Lower leg skin (tissue), 4 donors: Measurements from ENCODE around the gene IL36RN. TPM values are rescaled to one million over a fixed set of nuclear protein-coding genes. Genes with fewer than 3 reads are reported as not detected.
A peak's percentile ranks its signal among the peaks of the same experiment; 100 is the strongest.

Experiments used
- DNase-seq, 2 donors: peaks; one replicate each; pipeline ENCODE4 v3.0.0-alpha.2; 2019; ENCODE audit warnings: low spot score in 2 of 2
- H3K4me3 ChIP-seq: fragments of 200-600 bp; sonication (generic); 2 replicates; pipeline ENCODE4 v1.5.1; 2017; ENCODE audit warnings: mild to moderate bottlenecking, low read depth; ENCODE audit not compliant: poor library complexity, severe bottlenecking
- POLR2A ChIP-seq, 2 donors: fragments of 450-650 bp; IDR thresholded peaks; one replicate each; pipeline ENCODE4 v1.6.1; 2016 to 2017; ENCODE audit warnings: antibody characterized with exemption in 2 of 2, mild to moderate bottlenecking in 1 of 2, moderate library complexity in 1 of 2
- WGBS, 2 donors: methylation state at CpG; one replicate each; pipeline ENCODE4 v1.1.5; 2018; 5-methylcytosine and 5-hydroxymethylcytosine counted together
- intact Hi-C: fragments of 100-400 bp; cut with DNase I; formaldehyde crosslinking; loops from one replicate; pipeline ENCODE4 v1.15.0; 2023; ENCODE audit warnings: low total_unique reads
- total RNA-seq, 4 donors: library from RNA; depleted of rRNA; stranded (reverse); fragments of >200 nt; gene quantifications; one replicate each; pipeline ENCODE4 v1.1.0, GENCODE V29; 2016
- TF ChIP-seq, protein P1 (sequence below), 3 donors: fragments of 450-650 bp; IDR thresholded peaks; one replicate each; pipeline ENCODE4 v1.5.1; 2016; ENCODE audit warnings: antibody characterized with exemption in 3 of 3, mild to moderate bottlenecking in 3 of 3, moderate library complexity in 2 of 3

The IL36RN gene
- total RNA-seq, 4 donors from 2014 or later, result 51.0 to 121 (median 96.2) TPM

DNA sequence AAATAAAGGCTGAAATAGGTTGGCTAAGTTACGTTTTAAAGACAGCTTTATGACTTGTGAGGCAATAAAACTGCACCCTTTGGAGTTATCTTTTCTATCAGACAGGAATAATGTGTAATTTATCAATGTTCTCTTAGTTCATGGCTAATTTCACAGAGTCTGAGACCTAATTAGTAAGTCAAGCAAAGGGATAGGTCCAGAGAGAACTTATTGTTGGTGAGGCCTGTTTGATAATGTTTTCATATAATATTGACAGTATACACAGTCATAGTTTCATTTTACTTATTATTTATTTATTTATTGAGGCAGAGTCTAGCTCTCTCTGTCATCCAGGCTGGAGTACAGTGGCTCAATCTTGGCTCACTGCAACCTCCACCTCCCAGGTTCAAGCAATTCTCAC lies 1.9 kb upstream of the IL36RN start:
- WGBS, 2 donors, result 24 to 39% methylated on average over 1 of the region's 1 CpG
- TF ChIP-seq POLR2A (IDR thresholded peaks at IDR 0.05), result no peak
- TF ChIP-seq, protein P1, sequence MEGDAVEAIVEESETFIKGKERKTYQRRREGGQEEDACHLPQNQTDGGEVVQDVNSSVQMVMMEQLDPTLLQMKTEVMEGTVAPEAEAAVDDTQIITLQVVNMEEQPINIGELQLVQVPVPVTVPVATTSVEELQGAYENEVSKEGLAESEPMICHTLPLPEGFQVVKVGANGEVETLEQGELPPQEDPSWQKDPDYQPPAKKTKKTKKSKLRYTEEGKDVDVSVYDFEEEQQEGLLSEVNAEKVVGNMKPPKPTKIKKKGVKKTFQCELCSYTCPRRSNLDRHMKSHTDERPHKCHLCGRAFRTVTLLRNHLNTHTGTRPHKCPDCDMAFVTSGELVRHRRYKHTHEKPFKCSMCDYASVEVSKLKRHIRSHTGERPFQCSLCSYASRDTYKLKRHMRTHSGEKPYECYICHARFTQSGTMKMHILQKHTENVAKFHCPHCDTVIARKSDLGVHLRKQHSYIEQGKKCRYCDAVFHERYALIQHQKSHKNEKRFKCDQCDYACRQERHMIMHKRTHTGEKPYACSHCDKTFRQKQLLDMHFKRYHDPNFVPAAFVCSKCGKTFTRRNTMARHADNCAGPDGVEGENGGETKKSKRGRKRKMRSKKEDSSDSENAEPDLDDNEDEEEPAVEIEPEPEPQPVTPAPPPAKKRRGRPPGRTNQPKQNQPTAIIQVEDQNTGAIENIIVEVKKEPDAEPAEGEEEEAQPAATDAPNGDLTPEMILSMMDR (IDR thresholded peaks at IDR 0.05), result no peak
- intact Hi-C loops, result no loop called here
- no peak for DNase-seq
- H3K4me3 ChIP-seq, result no peak overlapping the region

DNA sequence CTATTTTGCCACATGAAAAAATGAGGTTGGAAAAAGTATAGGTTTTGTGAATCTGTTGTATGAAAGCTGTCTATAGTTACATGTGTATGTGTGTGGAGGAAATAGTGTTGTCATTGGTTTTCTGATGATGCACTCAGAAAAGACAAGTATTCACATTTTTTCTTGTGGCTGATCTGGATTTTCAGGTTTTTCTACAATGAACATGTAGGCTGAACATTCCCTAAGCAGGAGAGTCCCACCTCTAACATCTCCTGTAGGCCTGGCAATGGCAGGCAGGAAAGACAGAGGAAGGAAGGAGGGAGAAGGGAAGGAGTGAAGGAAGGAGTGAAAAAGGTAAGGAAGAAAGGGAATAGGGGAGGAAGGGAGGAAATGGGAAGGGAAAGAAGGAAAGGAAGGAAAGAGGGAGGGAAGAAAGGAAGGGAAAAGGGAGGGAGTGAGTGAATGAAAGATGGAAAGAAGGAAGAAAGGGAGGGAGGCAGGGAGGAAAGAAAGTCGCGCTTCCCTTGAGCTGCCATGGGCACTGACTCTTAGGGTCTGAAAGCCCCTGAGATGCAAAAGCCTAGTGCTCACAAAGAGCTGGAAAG lies 495 bp upstream of the IL36RN start:
- WGBS, 2 donors, result 73 to 76% methylated on average over 2 of the region's 2 CpGs
- no peak for DNase-seq

DNA sequence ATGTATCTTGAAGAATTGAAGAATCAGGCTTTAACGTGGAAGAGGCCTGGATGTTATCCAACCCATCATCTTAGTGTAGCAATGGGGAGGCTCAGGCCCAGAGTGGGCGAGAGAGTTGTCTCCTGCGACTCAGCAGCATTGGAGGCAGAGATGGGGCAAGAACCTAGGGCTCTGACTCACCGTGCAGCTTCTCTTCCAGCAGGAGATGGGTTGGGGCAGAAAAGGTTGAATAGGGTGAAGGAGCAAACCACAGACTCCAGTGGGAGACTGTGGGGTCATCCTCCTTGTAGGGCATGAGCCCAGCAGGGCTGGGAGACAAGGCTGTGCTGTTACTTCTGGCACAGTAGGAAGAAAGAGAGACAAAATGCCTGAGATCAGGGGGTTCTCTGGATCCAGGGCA lies 1.4 kb downstream of the IL36RN start:
- H3K4me3 ChIP-seq, result no peak overlapping the region
- 65 to 68% methylated on average over 4 of the region's 4 CpGs for WGBS, 2 donors
- TF ChIP-seq POLR2A (IDR thresholded peaks at IDR 0.05), result no peak
- TF ChIP-seq, protein P1 (IDR thresholded peaks at IDR 0.05), result no peak
- DNase-seq, result peak; percentile 4 to 31
- intact Hi-C loops, result no loop called here

More for the DNA sequence above, 495 bp upstream of the IL36RN start:
- TF ChIP-seq, protein P1 (IDR thresholded peaks at IDR 0.05), result no peak
- no peak for TF ChIP-seq POLR2A (IDR thresholded peaks at IDR 0.05)
- no peak overlapping the region for H3K4me3 ChIP-seq
- intact Hi-C loops, result no loop called here

DNA sequence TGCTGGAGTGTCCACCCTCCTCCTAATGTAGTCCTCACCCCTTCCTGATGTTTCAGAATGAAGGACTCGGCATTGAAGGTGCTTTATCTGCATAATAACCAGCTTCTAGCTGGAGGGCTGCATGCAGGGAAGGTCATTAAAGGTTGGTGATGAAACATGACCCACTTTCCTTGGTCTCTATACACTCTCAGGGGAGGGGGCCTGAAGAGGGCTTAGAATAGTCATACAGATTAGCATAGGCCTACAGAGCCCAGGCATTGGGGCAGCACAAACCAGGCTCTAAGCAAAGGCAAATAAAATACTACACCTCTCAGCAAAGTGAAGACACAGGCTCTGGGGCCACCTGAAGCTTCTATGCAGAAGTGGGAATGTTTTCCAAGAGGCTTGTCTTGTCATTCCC lies 1.8 kb downstream of the IL36RN start:
- H3K4me3 ChIP-seq, result no peak overlapping the region
- DNase-seq, result peak in 1 of 2 donors; percentile 20
- WGBS, 2 donors, result 26 to 71% methylated on average over 1 of the region's 1 CpG
- intact Hi-C loops, result no loop called here
- TF ChIP-seq, protein P1 (IDR thresholded peaks at IDR 0.05), result no peak

DNA sequence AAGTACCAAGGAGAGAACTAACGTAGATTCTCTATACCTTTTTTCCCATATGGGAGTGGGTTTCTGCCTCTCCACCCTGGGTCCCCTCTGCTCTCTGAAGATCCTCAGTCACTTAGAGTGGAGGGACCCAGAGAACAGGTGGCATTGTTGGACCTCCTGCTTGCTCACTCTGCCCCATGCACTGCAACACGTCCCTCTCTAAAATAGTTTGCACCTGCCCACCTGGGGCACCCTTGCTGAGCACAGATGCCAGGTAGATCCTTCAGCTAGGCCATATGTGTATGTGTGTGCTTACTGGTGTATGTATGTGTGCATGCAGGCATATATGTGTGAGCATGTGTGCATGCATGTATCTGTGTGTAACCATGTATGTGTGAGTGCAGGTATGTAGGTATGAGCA lies 2.2 kb downstream of the IL36RN start:
- 65 to 79% methylated on average over 2 of the region's 2 CpGs for WGBS, 2 donors
- DNase-seq, result peak in 1 of 2 donors; percentile 15

More for the DNA sequence above, 2.2 kb downstream of the IL36RN start:
- H3K4me3 ChIP-seq, result no peak overlapping the region
- TF ChIP-seq, protein P1 (IDR thresholded peaks at IDR 0.05), result no peak
- TF ChIP-seq POLR2A (IDR thresholded peaks at IDR 0.05), result no peak
- intact Hi-C loops, result no loop called here
